Thoracic aorta (tissue), 2 donors: ENCODE measurements around the gene CUBN. TPM values are rescaled to one million over a fixed set of nuclear protein-coding genes. Genes with fewer than 3 reads are reported as not detected.

Source experiments
- ATAC-seq: fragments of 150-250 bp; one replicate; pipeline ENCODE4 v1.8.0; 2017; ENCODE audit warnings: low read depth; ENCODE audit not compliant: insufficient number of reproducible peaks, low FRiP score
- DNase-seq: peaks from one replicate; pipeline ENCODE4 v3.0.0-alpha.2; 2020; ENCODE audit warnings: low spot score
- H3K27ac ChIP-seq, 2 donors: fragments of 200-600 bp; sonication (generic); 1 replicate in 1 of 2; 2 replicates in 1 of 2; pipeline ENCODE4 v1.5.1; 2016; ENCODE audit warnings: mild to moderate bottlenecking in 2 of 2, moderate library complexity in 2 of 2
- H3K27me3 ChIP-seq: fragments of 200-600 bp; sonication (generic); replicated peaks from 2 replicates; pipeline ENCODE4 v1.6.0; 2016; ENCODE audit warnings: mild to moderate bottlenecking; ENCODE audit not compliant: insufficient read depth
- H3K36me3 ChIP-seq: fragments of 200-600 bp; sonication (generic); one replicate; pipeline ENCODE4 v1.5.1; 2016
- H3K4me1 ChIP-seq, 2 donors: fragments of 200-600 bp; sonication (generic); 1 replicate in 1 of 2; 2 replicates in 1 of 2; pipeline versions ENCODE4 v1.5.1 to v1.6.0; 2016; ENCODE audit warnings: low read depth in 2 of 2, mild to moderate bottlenecking in 1 of 2; ENCODE audit not compliant: control insufficient read depth in 1 of 2
- H3K4me3 ChIP-seq: fragments of 200-600 bp; sonication (generic); 2 replicates; pipeline ENCODE4 v1.5.1; 2016; ENCODE audit warnings: mild to moderate bottlenecking
- H3K9me3 ChIP-seq: fragments of 200-600 bp; sonication (generic); 2 replicates; pipeline ENCODE4 v1.5.1; 2016
- total RNA-seq, 2 donors: library from RNA; depleted of rRNA; stranded (reverse); fragments of >200 nt; gene quantifications; one replicate each; pipeline versions ENCODE4 v1.1.0 to v1.2.3, GENCODE V29; 2016
- TF ChIP-seq, protein P1 (sequence below): fragments of 200-600 bp; sonication (generic); IDR thresholded peaks from one replicate; pipeline ENCODE4 v1.5.1; 2019; ENCODE audit warnings: antibody characterized with exemption

CUBN gene
- total RNA-seq, 2 donors from 2014 or later, result 4.1 to 4.6 TPM

DNA sequence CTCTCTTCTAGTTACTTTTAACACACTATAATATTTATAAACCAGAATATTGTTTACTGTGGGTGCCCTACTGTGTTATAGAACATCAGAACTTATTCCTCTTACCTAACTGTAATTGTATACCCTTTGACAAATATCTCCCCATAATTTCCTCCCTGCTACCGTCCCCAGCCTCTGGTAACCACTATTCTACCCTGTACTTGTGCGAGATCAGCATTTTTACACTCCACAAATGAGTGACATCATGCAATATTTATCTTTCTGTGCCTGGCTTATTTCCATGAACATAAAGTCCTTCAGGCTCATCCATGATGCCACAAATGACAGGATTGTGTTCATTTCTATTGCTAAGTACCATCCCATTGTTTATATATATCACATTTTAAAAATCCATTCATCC, 172.6 kb downstream of the CUBN start:
- Histone ChIP-seq H3K4me3 (no peak overlapping the region), H3K27ac (no peak overlapping the region), H3K4me1 (no peaks in the 10 kb centered on the region), H3K27me3 (no peaks in the 10 kb centered on the region), H3K9me3 (no peaks in the 10 kb centered on the region), H3K36me3 (no peaks in the 10 kb centered on the region)
- ATAC-seq (no peak), DNase-seq (no peak)
- TF ChIP-seq, protein P1, sequence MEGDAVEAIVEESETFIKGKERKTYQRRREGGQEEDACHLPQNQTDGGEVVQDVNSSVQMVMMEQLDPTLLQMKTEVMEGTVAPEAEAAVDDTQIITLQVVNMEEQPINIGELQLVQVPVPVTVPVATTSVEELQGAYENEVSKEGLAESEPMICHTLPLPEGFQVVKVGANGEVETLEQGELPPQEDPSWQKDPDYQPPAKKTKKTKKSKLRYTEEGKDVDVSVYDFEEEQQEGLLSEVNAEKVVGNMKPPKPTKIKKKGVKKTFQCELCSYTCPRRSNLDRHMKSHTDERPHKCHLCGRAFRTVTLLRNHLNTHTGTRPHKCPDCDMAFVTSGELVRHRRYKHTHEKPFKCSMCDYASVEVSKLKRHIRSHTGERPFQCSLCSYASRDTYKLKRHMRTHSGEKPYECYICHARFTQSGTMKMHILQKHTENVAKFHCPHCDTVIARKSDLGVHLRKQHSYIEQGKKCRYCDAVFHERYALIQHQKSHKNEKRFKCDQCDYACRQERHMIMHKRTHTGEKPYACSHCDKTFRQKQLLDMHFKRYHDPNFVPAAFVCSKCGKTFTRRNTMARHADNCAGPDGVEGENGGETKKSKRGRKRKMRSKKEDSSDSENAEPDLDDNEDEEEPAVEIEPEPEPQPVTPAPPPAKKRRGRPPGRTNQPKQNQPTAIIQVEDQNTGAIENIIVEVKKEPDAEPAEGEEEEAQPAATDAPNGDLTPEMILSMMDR, result no peak

DNA sequence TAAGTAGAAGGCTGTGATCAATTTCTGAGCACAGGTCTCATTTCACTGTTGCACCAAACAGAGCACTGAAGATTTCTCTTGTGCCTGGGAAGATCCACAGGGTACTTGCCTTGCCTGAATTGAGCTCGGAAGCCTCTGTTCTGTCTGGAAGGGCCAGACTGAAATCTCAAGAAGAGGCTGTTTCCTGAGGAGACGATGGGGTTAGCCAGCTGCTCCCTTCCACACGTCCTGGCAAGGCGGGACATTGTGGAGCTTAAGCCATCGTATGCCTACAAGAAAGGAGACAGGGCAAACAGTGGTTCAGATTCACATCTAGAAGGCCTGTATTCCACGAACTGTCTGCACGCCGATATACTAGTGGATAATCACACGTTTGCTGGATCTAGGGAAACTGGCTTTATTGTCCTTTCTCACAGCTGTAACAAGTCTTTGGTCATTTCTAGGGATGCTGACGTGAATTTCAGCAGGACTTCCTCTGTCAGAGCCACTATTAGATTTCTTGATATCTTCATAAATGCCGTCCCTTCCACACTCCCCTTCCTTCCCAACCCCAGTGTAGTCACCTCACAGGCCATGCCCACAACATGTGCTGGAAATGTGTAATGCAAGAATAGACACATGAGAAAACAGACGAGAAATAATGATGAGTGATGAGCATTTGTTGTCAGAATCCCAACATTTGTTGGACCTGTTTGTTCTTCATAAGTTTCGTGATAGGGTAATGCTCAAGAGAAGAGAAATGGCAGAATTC, 175.2 kb downstream of the CUBN start:
- Histone ChIP-seq H3K27me3 (no peaks in the 10 kb centered on the region), H3K4me1 (peaks cover 3 to 9% of the 10 kb centered on the region in 2 donors), H3K36me3 (no peaks in the 10 kb centered on the region), H3K27ac (no peak overlapping the region), H3K4me3 (no peak overlapping the region), H3K9me3 (no peaks in the 10 kb centered on the region)
- ATAC-seq (no peak), DNase-seq (no peak)
- TF ChIP-seq, protein P1, result no peak

DNA sequence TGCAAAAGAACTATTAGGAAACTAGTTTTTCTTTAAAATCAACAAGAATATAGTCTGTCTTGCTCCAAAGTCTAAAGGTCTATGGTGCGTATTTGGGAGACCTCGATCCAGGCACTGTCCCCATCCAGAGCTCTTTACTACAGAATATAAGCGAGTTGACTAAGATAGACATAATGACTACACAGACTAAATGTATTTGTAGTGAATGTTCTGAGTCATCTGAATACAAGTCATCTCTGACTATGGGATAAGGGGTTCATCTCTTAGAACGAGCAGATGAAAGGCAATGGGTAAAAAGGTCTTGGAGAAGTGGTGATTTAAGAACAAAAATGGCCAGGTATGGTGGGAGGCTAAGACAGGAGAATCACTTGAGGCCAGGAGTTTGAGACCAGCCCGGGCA, 176.3 kb downstream of the CUBN start:
- H3K9me3 ChIP-seq, result no peaks in the 10 kb centered on the region
- peaks cover 3 to 9% of the 10 kb centered on the region in 2 donors for H3K4me1 ChIP-seq
- no peaks in the 10 kb centered on the region for H3K27me3 ChIP-seq
- no peak for ATAC-seq
- no peaks in the 10 kb centered on the region for H3K36me3 ChIP-seq
- no peak overlapping the region for H3K4me3 ChIP-seq
- DNase-seq, result no peak
- TF ChIP-seq, protein P1, result no peak
- no peak overlapping the region for H3K27ac ChIP-seq

DNA sequence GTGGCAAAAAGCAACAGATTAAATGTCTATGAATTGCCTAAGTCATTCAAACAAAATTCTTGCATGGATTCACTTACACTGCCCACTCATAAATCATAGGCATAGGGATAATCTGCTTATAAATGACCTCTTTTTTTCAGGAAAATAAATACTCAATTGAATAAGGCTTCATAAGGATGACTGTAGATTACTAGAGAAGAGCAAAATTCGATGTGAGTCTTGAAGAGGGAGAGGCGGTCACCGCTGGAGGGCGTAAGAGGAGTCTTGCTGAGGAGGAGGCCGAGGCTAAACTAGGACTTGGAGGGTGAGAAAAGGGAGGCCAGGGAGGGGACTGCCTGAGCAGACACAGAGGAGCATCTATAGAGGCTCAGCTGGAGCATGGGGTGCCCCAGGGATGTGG, 177.0 kb downstream of the CUBN start:
- H3K4me3 ChIP-seq, result no peak overlapping the region
- no peak for ATAC-seq
- no peaks in the 10 kb centered on the region for H3K27me3 ChIP-seq
- no peak overlapping the region for H3K27ac ChIP-seq
- H3K36me3 ChIP-seq, result no peaks in the 10 kb centered on the region
- TF ChIP-seq, protein P1, result no peak
- DNase-seq, result no peak
- peaks cover 3 to 9% of the 10 kb centered on the region in 2 donors for H3K4me1 ChIP-seq
- H3K9me3 ChIP-seq, result no peaks in the 10 kb centered on the region

DNA sequence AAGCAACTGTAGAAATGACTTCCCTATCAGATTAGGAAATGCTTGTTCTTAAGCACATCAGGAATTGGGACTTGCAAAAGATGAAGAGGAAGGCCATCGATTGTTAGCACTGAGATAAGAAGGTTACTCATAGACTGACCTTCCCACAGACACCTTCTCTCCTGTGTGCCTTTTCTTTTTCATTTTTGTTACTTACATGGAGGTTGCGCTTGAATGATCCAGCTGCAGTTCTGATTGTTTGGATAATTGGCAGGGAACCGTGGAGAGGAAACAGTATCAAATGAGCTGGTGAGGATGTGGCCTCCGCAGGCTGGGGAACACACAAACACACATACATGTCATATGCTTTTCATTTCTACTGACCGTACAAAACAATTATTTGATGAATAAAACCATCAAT, 177.5 kb downstream of the CUBN start:
- ATAC-seq (no peak), DNase-seq (no peak)
- Histone ChIP-seq H3K4me3 (no peak overlapping the region), H3K36me3 (no peaks in the 10 kb centered on the region), H3K27me3 (no peaks in the 10 kb centered on the region), H3K4me1 (peaks cover 3 to 9% of the 10 kb centered on the region in 2 donors), H3K27ac (no peak overlapping the region), H3K9me3 (no peaks in the 10 kb centered on the region)
- TF ChIP-seq, protein P1, result no peak
